ENCODE measurements around the gene UQCR10. TPM values are rescaled to one million over a fixed set of nuclear protein-coding genes. Genes with fewer than 3 reads are reported as not detected.
A peak's percentile ranks its signal among the peaks of the same experiment; 100 is the strongest.

UQCR10 gene
- total and polyA plus RNA-seq, 9 of the 15 experiments (the other 6 are each of a cell fraction or from before 2014, with no cell fraction given): 128 to 903 (median 163) TPM

DNA sequence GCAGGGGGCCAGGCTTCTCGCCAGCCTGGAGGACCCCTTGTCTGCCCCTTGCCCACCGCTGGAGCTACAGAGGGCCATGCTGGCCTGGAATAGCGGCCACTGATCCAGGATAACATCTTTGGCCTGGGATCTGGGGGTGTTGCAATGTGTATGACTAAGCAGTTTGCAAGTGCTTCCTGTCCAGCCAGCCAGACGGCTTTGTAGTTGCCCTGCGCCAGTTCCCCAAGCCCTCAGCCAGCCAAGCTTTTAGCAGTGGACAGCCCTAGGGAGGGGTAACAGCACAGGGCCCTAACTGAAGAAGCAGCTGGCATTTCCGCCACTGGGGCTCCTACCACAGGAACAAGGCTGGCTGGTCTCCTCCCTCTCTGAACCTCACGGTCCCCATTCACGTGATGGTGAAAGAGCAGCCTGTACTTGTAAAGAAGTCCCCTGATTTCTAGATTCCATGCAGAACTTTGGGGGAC lies 32.1 kb downstream of the UQCR10 start (continued):
- TF ChIP-seq NCOA1 (IDR thresholded peaks at IDR 0.05; ENCODE audit: low read depth): no peak
- TF ChIP-seq ZNF586 (CRISPR knock-in tag; conservative IDR thresholded peaks at IDR 0.05): no peak
- TF ChIP-seq, protein P1, sequence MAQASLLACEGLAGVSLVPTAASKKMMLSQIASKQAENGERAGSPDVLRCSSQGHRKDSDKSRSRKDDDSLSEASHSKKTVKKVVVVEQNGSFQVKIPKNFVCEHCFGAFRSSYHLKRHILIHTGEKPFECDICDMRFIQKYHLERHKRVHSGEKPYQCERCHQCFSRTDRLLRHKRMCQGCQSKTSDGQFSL (CRISPR knock-in tag; IDR thresholded peaks at IDR 0.05): no peak
- TF ChIP-seq, protein P1 (tag; IDR thresholded peaks at IDR 0.05): no peak
- no peak for TF ChIP-seq MTF1 (CRISPR knock-in tag; IDR thresholded peaks at IDR 0.05; ENCODE audit: borderline replicate concordance)
- TF ChIP-seq SRSF9 (IDR thresholded peaks at IDR 0.05; ENCODE audit: borderline replicate concordance, low read depth, low read length): no peak
- peak; percentile 40; the same call in 1 of the 2 replicates for TF ChIP-seq FOXJ2 (tag; IDR thresholded peaks at IDR 0.05)
- TF ChIP-seq, protein P2, sequence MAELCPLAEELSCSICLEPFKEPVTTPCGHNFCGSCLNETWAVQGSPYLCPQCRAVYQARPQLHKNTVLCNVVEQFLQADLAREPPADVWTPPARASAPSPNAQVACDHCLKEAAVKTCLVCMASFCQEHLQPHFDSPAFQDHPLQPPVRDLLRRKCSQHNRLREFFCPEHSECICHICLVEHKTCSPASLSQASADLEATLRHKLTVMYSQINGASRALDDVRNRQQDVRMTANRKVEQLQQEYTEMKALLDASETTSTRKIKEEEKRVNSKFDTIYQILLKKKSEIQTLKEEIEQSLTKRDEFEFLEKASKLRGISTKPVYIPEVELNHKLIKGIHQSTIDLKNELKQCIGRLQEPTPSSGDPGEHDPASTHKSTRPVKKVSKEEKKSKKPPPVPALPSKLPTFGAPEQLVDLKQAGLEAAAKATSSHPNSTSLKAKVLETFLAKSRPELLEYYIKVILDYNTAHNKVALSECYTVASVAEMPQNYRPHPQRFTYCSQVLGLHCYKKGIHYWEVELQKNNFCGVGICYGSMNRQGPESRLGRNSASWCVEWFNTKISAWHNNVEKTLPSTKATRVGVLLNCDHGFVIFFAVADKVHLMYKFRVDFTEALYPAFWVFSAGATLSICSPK (IDR thresholded peaks at IDR 0.05; ENCODE audit: borderline replicate concordance): no peak
- TF ChIP-seq, protein P3, sequence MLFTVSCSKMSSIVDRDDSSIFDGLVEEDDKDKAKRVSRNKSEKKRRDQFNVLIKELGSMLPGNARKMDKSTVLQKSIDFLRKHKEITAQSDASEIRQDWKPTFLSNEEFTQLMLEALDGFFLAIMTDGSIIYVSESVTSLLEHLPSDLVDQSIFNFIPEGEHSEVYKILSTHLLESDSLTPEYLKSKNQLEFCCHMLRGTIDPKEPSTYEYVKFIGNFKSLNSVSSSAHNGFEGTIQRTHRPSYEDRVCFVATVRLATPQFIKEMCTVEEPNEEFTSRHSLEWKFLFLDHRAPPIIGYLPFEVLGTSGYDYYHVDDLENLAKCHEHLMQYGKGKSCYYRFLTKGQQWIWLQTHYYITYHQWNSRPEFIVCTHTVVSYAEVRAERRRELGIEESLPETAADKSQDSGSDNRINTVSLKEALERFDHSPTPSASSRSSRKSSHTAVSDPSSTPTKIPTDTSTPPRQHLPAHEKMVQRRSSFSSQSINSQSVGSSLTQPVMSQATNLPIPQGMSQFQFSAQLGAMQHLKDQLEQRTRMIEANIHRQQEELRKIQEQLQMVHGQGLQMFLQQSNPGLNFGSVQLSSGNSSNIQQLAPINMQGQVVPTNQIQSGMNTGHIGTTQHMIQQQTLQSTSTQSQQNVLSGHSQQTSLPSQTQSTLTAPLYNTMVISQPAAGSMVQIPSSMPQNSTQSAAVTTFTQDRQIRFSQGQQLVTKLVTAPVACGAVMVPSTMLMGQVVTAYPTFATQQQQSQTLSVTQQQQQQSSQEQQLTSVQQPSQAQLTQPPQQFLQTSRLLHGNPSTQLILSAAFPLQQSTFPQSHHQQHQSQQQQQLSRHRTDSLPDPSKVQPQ (CRISPR knock-in tag; IDR thresholded peaks at IDR 0.05; ENCODE audit: borderline replicate concordance): no peak
- TF ChIP-seq TEAD2 (tag; IDR thresholded peaks at IDR 0.05): 0 out of 2 replicates have a peak, but pooled peaks have one; percentile 24
- no peak for TF ChIP-seq PCBP1 (IDR thresholded peaks at IDR 0.05; ENCODE audit: low read depth, low read length, poor library complexity, severe bottlenecking)
- TF ChIP-seq ETV6 (IDR thresholded peaks at IDR 0.05; ENCODE audit: borderline replicate concordance in 1 of 2, low read depth in 2 of 2, low read length in 1 of 2): no peak
- TF ChIP-seq ETV6 (CRISPR knock-in tag; IDR thresholded peaks at IDR 0.05; ENCODE audit: borderline replicate concordance): no peak
- no peak for TF ChIP-seq POLR2AphosphoS2 (IDR thresholded peaks at IDR 0.05; ENCODE audit: low read length)
- TF ChIP-seq RBM14 (IDR thresholded peaks at IDR 0.05; ENCODE audit: borderline replicate concordance, insufficient read depth, low read depth, low read length): no peak
- no peak for TF ChIP-seq STAG1 (CRISPR knock-in tag; IDR thresholded peaks at IDR 0.05; ENCODE audit: borderline replicate concordance)
- TF ChIP-seq SAP30 (IDR thresholded peaks at IDR 0.05; ENCODE audit: borderline replicate concordance, insufficient read depth, low read depth, low read length, poor library complexity, severe bottlenecking): no peak
- peak; percentile 88 for TF ChIP-seq MAFF (IDR thresholded peaks at IDR 0.05; ENCODE audit: low read length)
- TF ChIP-seq, protein P4, sequence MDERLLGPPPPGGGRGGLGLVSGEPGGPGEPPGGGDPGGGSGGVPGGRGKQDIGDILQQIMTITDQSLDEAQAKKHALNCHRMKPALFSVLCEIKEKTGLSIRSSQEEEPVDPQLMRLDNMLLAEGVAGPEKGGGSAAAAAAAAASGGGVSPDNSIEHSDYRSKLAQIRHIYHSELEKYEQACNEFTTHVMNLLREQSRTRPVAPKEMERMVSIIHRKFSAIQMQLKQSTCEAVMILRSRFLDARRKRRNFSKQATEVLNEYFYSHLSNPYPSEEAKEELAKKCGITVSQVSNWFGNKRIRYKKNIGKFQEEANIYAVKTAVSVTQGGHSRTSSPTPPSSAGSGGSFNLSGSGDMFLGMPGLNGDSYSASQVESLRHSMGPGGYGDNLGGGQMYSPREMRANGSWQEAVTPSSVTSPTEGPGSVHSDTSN (CRISPR knock-in tag; IDR thresholded peaks at IDR 0.05; ENCODE audit: low read depth): no peak
- TF ChIP-seq, protein P4 (tag; conservative IDR thresholded peaks at IDR 0.05; ENCODE audit: low read depth): no peak
